ENCODE results near the gene MBP. TPM values are rescaled to one million over a fixed set of nuclear protein-coding genes. Genes with fewer than 3 reads are reported as not detected.

The MBP gene
- total and polyA plus RNA-seq, 4 donors, result 619 to 2,945 (median 1,632) TPM

GRCh38 chr18:76982841-76983583, 149.6 kb downstream of the MBP start:
- WGBS (ENCODE audit: insufficient coverage), result 14% methylated on average over 14 of the region's 15 CpGs
- H3K36me3 ChIP-seq (ENCODE audit: control insufficient read depth, insufficient read depth, low read length), result peaks cover 34% of the 10 kb centered on the region
- no peak overlapping the region for H3K4me3 ChIP-seq (ENCODE audit: low read depth, low read length)
- no peaks in the 10 kb centered on the region for H3K27me3 ChIP-seq (ENCODE audit: control insufficient read depth, insufficient read depth, low read length)
- DNase-seq (ENCODE audit: low read depth in 4 of 6, low spot score in 6 of 6), result peak in 5 of 6 donors; percentile 42 to 88 (median 50)
- no peaks in the 10 kb centered on the region for H3K9me3 ChIP-seq (ENCODE audit: control insufficient read depth, insufficient read depth, low read length)
- H3K4me1 ChIP-seq (ENCODE audit: control insufficient read depth, insufficient read depth, low read length), result peaks cover 45% of the 10 kb centered on the region
- no peak overlapping the region for H3K27ac ChIP-seq (ENCODE audit: low read depth, low read length)

DNA sequence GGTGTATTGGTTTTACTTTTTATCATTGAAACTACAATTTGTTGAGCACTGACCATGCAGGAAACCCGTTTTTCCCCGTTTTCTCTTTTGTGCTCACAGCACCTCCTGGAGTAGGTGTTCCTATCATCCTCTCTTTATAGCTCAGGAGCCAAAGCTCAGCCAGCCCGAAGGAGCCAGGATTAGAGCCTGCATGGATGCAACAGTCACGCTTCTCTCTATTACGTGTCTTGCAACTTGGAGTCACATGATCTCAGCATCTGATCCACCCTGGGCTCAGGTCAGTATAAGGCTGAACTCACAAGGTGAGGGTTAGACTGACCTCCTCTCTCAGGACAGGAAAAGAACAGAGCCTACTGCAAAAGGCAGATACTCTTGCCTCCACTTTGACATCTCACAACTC, 150.5 kb downstream of the MBP start:
- Histone ChIP-seq H3K27me3 (ENCODE audit: control insufficient read depth, insufficient read depth, low read length) (no peaks in the 10 kb centered on the region), H3K27ac (ENCODE audit: low read depth, low read length) (no peak overlapping the region), H3K4me3 (ENCODE audit: low read depth, low read length) (no peak overlapping the region), H3K4me1 (ENCODE audit: control insufficient read depth, insufficient read depth, low read length) (peaks cover 53% of the 10 kb centered on the region), H3K36me3 (ENCODE audit: control insufficient read depth, insufficient read depth, low read length) (peaks cover 36% of the 10 kb centered on the region), H3K9me3 (ENCODE audit: control insufficient read depth, insufficient read depth, low read length) (no peaks in the 10 kb centered on the region)
- DNase-seq (ENCODE audit: low read depth in 4 of 6, low spot score in 6 of 6), result no peak
- 91% methylated on average over 5 of the region's 5 CpGs for WGBS (ENCODE audit: insufficient coverage)

DNA sequence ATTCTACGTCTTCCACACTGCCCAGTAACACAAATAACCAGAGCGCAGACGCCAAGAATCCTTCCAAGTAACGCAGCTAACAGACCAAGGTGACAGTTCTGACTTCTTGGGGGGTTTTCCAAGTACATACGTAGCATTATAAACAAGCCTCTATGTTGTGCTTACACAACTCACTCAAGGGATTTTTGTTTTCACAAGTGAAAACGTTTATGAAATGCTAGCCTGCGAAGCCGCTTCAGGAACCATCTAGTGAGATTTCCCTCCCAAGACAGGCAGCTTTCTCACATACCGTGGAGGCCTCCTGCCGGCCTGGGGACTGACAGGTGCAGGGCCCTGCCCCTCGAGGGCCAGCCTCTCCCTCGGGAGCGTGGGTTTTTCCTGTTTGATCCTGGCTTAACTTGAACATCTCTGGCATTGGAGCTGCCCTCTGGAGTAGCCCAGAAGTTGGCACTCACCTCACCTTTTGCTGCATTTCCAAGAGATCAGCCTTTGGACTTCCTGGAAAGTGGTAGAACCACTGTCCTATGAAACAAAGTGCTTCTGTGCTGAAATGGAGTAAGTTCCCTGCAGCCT, 151.1 kb downstream of the MBP start:
- WGBS (ENCODE audit: insufficient coverage), result 71% methylated on average over 13 of the region's 13 CpGs
- DNase-seq (ENCODE audit: low read depth in 4 of 6, low spot score in 6 of 6), result no peak
- peaks cover 50% of the 10 kb centered on the region for H3K4me1 ChIP-seq (ENCODE audit: control insufficient read depth, insufficient read depth, low read length)

DNA sequence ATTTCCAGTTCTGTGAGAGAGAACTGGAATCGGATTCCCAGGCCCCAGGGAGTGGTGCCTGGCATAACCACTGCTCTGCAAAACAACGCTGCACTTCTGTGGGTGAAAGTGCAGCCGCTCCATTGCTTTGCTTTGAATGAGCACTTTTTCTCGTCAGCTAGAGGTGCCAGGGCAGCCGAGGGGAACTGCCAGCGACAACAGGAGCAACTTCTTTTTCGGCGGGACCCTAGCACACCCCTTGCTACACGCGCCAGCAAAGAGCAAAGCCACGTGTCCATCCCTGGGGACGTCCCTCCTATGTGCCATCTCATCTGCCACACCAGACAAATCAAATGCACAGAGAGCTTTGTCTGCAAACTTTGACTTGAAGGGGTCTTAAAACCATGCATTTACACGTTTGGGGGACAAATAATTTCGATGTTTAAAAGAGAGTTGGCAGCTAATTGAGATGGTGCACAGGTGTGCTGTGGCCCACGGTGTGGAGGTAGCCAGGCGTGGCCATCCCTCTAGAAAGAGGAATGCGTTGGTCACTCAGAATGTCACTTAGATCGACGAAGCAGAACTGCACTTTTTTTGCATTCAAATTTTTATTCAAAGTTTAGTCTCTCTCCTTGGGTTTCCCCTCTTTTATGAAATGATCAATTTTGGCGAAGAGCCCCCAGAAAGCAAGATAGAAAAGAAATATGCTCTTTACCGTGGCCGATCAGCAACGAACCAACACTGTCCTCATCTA, 151.8 kb downstream of the MBP start:
- WGBS (ENCODE audit: insufficient coverage), result 60% methylated on average over 23 of the region's 23 CpGs
- Histone ChIP-seq H3K27ac (ENCODE audit: low read depth, low read length) (no peak overlapping the region), H3K9me3 (ENCODE audit: control insufficient read depth, insufficient read depth, low read length) (no peaks in the 10 kb centered on the region), H3K4me3 (ENCODE audit: low read depth, low read length) (no peak overlapping the region), H3K4me1 (ENCODE audit: control insufficient read depth, insufficient read depth, low read length) (peaks cover 46% of the 10 kb centered on the region), H3K36me3 (ENCODE audit: control insufficient read depth, insufficient read depth, low read length) (peaks cover 35% of the 10 kb centered on the region), H3K27me3 (ENCODE audit: control insufficient read depth, insufficient read depth, low read length) (no peaks in the 10 kb centered on the region)
- peak in 1 of 6 donors; percentile 57 for DNase-seq (ENCODE audit: low read depth in 4 of 6, low spot score in 6 of 6)

More for the DNA sequence above, 151.1 kb downstream of the MBP start:
- Histone ChIP-seq H3K9me3 (ENCODE audit: control insufficient read depth, insufficient read depth, low read length) (no peaks in the 10 kb centered on the region), H3K27me3 (ENCODE audit: control insufficient read depth, insufficient read depth, low read length) (no peaks in the 10 kb centered on the region), H3K27ac (ENCODE audit: low read depth, low read length) (no peak overlapping the region), H3K4me3 (ENCODE audit: low read depth, low read length) (no peak overlapping the region), H3K36me3 (ENCODE audit: control insufficient read depth, insufficient read depth, low read length) (peaks cover 36% of the 10 kb centered on the region)

DNA sequence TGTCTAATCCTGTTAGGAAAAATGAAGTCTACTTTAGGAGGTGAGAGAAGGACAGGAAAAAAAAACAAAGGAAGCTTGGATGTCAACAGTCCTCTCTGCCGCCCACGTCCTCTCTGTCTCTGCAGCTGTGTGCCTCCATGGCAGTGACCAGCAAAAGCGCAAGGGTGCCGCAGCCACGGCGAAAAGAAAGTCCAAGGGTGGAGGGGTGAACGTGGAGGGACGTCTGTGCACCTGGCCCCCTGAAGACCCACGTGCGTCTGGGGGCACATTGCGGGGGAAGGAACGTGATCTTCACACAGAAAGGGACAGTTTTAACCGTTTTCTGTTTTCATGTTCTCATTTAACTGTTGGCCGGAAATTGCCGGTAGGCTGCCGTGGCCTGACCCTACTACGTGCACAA, 152.7 kb downstream of the MBP start:
- H3K4me3 ChIP-seq (ENCODE audit: low read depth, low read length), result no peak overlapping the region
- 85% methylated on average over 17 of the region's 17 CpGs for WGBS (ENCODE audit: insufficient coverage)
- no peaks in the 10 kb centered on the region for H3K27me3 ChIP-seq (ENCODE audit: control insufficient read depth, insufficient read depth, low read length)
- no peaks in the 10 kb centered on the region for H3K9me3 ChIP-seq (ENCODE audit: control insufficient read depth, insufficient read depth, low read length)
- peaks cover 26% of the 10 kb centered on the region for H3K36me3 ChIP-seq (ENCODE audit: control insufficient read depth, insufficient read depth, low read length)
- peaks cover 42% of the 10 kb centered on the region for H3K4me1 ChIP-seq (ENCODE audit: control insufficient read depth, insufficient read depth, low read length)
- no peak overlapping the region for H3K27ac ChIP-seq (ENCODE audit: low read depth, low read length)
- no peak for DNase-seq (ENCODE audit: low read depth in 4 of 6, low spot score in 6 of 6)

GRCh38 chr18:76979111-76979751, 153.4 kb downstream of the MBP start:
- peaks cover 20% of the 10 kb centered on the region for H3K36me3 ChIP-seq (ENCODE audit: control insufficient read depth, insufficient read depth, low read length)
- peaks cover 46% of the 10 kb centered on the region for H3K4me1 ChIP-seq (ENCODE audit: control insufficient read depth, insufficient read depth, low read length)
- 96% methylated on average over 31 of the region's 31 CpGs for WGBS (ENCODE audit: insufficient coverage)
- H3K27ac ChIP-seq (ENCODE audit: low read depth, low read length), result no peak overlapping the region
- no peak overlapping the region for H3K4me3 ChIP-seq (ENCODE audit: low read depth, low read length)
- no peaks in the 10 kb centered on the region for H3K9me3 ChIP-seq (ENCODE audit: control insufficient read depth, insufficient read depth, low read length)
- DNase-seq (ENCODE audit: low read depth in 4 of 6, low spot score in 6 of 6), result no peak
- H3K27me3 ChIP-seq (ENCODE audit: control insufficient read depth, insufficient read depth, low read length), result no peaks in the 10 kb centered on the region

DNA sequence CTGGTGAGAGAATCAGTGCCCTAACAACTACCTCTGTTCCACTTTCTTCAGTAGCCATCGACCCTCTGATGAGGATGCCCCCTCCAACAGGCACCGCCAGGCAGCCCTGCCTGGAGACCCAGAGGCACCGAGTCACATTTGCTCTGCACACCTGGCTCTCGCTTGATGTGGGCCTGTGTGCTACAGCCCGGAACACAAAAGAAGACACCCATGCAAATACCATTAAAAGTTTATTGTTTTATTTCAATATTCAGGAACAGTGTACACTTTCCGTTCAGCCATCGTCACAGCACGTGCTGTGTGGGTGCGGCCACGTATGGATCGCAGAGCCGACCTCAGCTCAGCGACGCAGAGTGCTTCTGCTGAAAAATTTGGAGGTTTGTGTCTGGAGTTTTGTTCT, 154.0 kb downstream of the MBP start:
- WGBS (ENCODE audit: insufficient coverage), result 79% methylated on average over 10 of the region's 14 CpGs
- Histone ChIP-seq H3K9me3 (ENCODE audit: control insufficient read depth, insufficient read depth, low read length) (no peaks in the 10 kb centered on the region), H3K36me3 (ENCODE audit: control insufficient read depth, insufficient read depth, low read length) (peaks cover 20% of the 10 kb centered on the region), H3K4me1 (ENCODE audit: control insufficient read depth, insufficient read depth, low read length) (peaks cover 48% of the 10 kb centered on the region), H3K27me3 (ENCODE audit: control insufficient read depth, insufficient read depth, low read length) (no peaks in the 10 kb centered on the region), H3K27ac (ENCODE audit: low read depth, low read length) (no peak overlapping the region), H3K4me3 (ENCODE audit: low read depth, low read length) (no peak overlapping the region)
- DNase-seq (ENCODE audit: low read depth in 4 of 6, low spot score in 6 of 6), result no peak

- H3K27ac ChIP-seq (ENCODE audit: low read depth, low read length), result no peak overlapping the region
- 65% methylated on average over 6 of the region's 11 CpGs for WGBS (ENCODE audit: insufficient coverage)
- DNase-seq (ENCODE audit: low read depth in 4 of 6, low spot score in 6 of 6), result peak in 1 of 6 donors; percentile 35
Observed at GRCh38 chr18:76977684-76978232, 154.8 kb downstream of the MBP start.

GRCh38 chr18:76977108-76977621, 155.4 kb downstream of the MBP start:
- peak in 1 of 6 donors; percentile 61 for DNase-seq (ENCODE audit: low read depth in 4 of 6, low spot score in 6 of 6)
- WGBS (ENCODE audit: insufficient coverage), result 85% methylated on average over 12 of the region's 14 CpGs
- Histone ChIP-seq H3K4me3 (ENCODE audit: low read depth, low read length) (no peak overlapping the region), H3K27me3 (ENCODE audit: control insufficient read depth, insufficient read depth, low read length) (no peaks in the 10 kb centered on the region), H3K27ac (ENCODE audit: low read depth, low read length) (no peak overlapping the region), H3K9me3 (ENCODE audit: control insufficient read depth, insufficient read depth, low read length) (no peaks in the 10 kb centered on the region), H3K36me3 (ENCODE audit: control insufficient read depth, insufficient read depth, low read length) (peaks cover 20% of the 10 kb centered on the region), H3K4me1 (ENCODE audit: control insufficient read depth, insufficient read depth, low read length) (peaks cover 43% of the 10 kb centered on the region)

More at GRCh38 chr18:76977684-76978232, 154.8 kb downstream of the MBP start:
- Histone ChIP-seq H3K4me1 (ENCODE audit: control insufficient read depth, insufficient read depth, low read length) (peaks cover 43% of the 10 kb centered on the region), H3K27me3 (ENCODE audit: control insufficient read depth, insufficient read depth, low read length) (no peaks in the 10 kb centered on the region), H3K9me3 (ENCODE audit: control insufficient read depth, insufficient read depth, low read length) (no peaks in the 10 kb centered on the region), H3K36me3 (ENCODE audit: control insufficient read depth, insufficient read depth, low read length) (peaks cover 20% of the 10 kb centered on the region), H3K4me3 (ENCODE audit: low read depth, low read length) (no peak overlapping the region)
